ENCODE measurements around the gene CEP78. TPM values are rescaled to one million over a fixed set of nuclear protein-coding genes. Genes with fewer than 3 reads are reported as not detected.

Gene CEP78
- total RNA-seq, 2 donors from 2014 or later = 52.8 to 71.6 TPM

DNA sequence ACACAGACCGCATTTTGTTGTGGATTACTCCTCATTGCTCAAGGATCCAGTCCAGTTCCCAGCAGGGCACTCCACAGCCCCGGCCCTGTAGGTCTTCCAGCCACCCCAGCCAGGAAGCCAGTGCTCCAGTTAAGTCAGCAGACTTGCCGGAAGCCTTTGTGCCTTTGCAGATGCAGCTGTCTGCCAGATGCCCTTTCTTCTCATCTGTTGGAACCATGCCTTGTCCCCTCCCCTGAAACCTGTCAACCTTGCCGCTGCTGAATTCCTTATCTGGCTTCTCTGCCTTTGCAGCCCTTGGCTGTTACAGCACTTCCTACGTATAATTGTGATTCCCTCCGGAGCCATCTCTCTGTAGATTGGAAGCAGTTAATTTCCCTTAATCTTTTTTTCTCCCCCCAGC is 89.5 kb downstream of the CEP78 start:
- H3K27ac ChIP-seq (ENCODE audit: low read depth, low read length) = peak overlapping the region; percentile 52
- no peaks in the 10 kb centered on the region for H3K9me3 Mint-ChIP-seq
- no peaks in the 10 kb centered on the region for H3K4me1 ChIP-seq (ENCODE audit: control insufficient read depth, insufficient read depth, low read length)
- H3K27me3 Mint-ChIP-seq (ENCODE audit: insufficient read depth) = no peaks in the 10 kb centered on the region
- H3K36me3 ChIP-seq (ENCODE audit: control insufficient read depth, insufficient read depth, low read length) = peaks cover 43% of the 10 kb centered on the region
- H3K9me3 ChIP-seq (ENCODE audit: control insufficient read depth, low read length) = peaks cover 4% of the 10 kb centered on the region
- no peak overlapping the region for H3K4me3 ChIP-seq (ENCODE audit: low read length)
- DNase-seq = no peak
- H3K36me3 Mint-ChIP-seq (ENCODE audit: low read depth) = peaks cover 73% of the 10 kb centered on the region
- TF ChIP-seq, protein P1, sequence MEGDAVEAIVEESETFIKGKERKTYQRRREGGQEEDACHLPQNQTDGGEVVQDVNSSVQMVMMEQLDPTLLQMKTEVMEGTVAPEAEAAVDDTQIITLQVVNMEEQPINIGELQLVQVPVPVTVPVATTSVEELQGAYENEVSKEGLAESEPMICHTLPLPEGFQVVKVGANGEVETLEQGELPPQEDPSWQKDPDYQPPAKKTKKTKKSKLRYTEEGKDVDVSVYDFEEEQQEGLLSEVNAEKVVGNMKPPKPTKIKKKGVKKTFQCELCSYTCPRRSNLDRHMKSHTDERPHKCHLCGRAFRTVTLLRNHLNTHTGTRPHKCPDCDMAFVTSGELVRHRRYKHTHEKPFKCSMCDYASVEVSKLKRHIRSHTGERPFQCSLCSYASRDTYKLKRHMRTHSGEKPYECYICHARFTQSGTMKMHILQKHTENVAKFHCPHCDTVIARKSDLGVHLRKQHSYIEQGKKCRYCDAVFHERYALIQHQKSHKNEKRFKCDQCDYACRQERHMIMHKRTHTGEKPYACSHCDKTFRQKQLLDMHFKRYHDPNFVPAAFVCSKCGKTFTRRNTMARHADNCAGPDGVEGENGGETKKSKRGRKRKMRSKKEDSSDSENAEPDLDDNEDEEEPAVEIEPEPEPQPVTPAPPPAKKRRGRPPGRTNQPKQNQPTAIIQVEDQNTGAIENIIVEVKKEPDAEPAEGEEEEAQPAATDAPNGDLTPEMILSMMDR (conservative IDR thresholded peaks at IDR 0.05) = no peak
- H3K9ac ChIP-seq (ENCODE audit: extremely low read depth, low read length, poor library complexity, severe bottlenecking) = no peak overlapping the region
- peaks cover 4% of the 10 kb centered on the region for H3K4me1 Mint-ChIP-seq
- 82 to 90% methylated on average over 3 to 6 of the region's 6 CpGs for WGBS, 2 experiments (ENCODE audit: insufficient coverage in 1 of 2, insufficient read length in 1 of 2)
- H3K27ac Mint-ChIP-seq = peak overlapping the region; percentile 61
- H3K4me3 Mint-ChIP-seq = no peak overlapping the region
- no peaks in the 10 kb centered on the region for H3K27me3 ChIP-seq (ENCODE audit: control insufficient read depth, insufficient read depth, low read length, poor library complexity, severe bottlenecking)

DNA sequence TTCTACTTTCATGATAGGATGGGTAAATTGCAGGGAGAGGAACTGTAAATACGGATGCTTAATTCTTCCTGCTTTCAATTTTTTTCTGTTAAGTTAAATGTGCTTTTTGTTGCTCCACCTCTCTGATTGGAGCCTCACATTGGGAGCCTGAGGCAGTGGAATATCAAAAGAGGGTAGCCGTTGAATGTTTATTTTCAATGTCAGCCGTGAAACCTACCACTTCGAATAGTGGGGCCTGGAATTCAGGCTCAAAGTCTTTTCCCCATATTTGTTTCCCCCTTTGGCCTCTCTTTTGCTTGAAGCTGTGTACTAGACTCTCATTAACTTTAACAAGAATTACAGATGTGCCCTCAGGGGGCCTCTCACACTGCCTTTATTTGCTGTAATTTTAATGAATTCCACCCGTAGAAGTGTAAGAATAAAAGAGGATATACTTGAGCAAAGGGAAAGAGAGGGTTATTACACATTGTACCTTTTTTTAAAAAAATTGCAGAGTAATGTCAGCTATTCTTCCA is 90.0 kb downstream of the CEP78 start:
- peaks cover 73% of the 10 kb centered on the region for H3K36me3 Mint-ChIP-seq (ENCODE audit: low read depth)
- no peaks in the 10 kb centered on the region for H3K27me3 Mint-ChIP-seq (ENCODE audit: insufficient read depth)
- no peak for DNase-seq
- H3K9ac ChIP-seq (ENCODE audit: extremely low read depth, low read length, poor library complexity, severe bottlenecking) = no peak overlapping the region
- no peaks in the 10 kb centered on the region for H3K4me1 ChIP-seq (ENCODE audit: control insufficient read depth, insufficient read depth, low read length)
- H3K4me3 Mint-ChIP-seq = no peak overlapping the region
- H3K27me3 ChIP-seq (ENCODE audit: control insufficient read depth, insufficient read depth, low read length, poor library complexity, severe bottlenecking) = no peaks in the 10 kb centered on the region
- H3K36me3 ChIP-seq (ENCODE audit: control insufficient read depth, insufficient read depth, low read length) = peaks cover 40% of the 10 kb centered on the region
- H3K4me1 Mint-ChIP-seq = peaks cover 4% of the 10 kb centered on the region
- no peak overlapping the region for H3K27ac Mint-ChIP-seq
- peak overlapping the region; percentile 1 for H3K27ac ChIP-seq (ENCODE audit: low read depth, low read length)
- H3K9me3 ChIP-seq (ENCODE audit: control insufficient read depth, low read length) = peaks cover 4% of the 10 kb centered on the region
- TF ChIP-seq, protein P1 (conservative IDR thresholded peaks at IDR 0.05) = no peak
- H3K4me3 ChIP-seq (ENCODE audit: low read length) = no peak overlapping the region
- H3K9me3 Mint-ChIP-seq = no peaks in the 10 kb centered on the region
- 93 to 94% methylated on average over 4 to 5 of the region's 5 CpGs for WGBS, 2 experiments (ENCODE audit: insufficient coverage in 1 of 2, insufficient read length in 1 of 2)

DNA sequence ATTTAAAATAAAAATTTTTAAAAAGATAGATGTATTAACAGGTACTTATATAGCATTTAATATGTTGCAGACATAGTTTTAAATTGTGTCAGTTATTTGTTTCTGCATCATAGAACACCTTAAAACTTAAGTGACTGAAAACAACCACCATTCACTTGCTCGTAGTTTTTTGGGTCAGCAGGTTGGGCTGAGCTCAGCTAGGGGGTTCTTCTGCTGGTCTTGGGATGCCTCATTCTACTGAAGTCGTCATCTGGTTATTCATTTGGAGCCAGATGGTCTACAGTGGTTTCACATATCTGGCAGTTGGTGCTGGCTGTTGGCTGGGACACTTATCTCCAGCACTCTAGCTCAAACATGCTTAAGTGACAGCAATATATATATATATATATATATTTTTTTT is 90.7 kb downstream of the CEP78 start:
- Histone ChIP-seq H3K9me3 (ENCODE audit: control insufficient read depth, low read length) (peaks cover 4% of the 10 kb centered on the region), H3K27ac (ENCODE audit: low read depth, low read length) (no peak overlapping the region), H3K27me3 (ENCODE audit: control insufficient read depth, insufficient read depth, low read length, poor library complexity, severe bottlenecking) (no peaks in the 10 kb centered on the region), H3K4me1 (ENCODE audit: control insufficient read depth, insufficient read depth, low read length) (no peaks in the 10 kb centered on the region), H3K4me3 (ENCODE audit: low read length) (no peak overlapping the region), H3K9ac (ENCODE audit: extremely low read depth, low read length, poor library complexity, severe bottlenecking) (no peak overlapping the region), H3K36me3 (ENCODE audit: control insufficient read depth, insufficient read depth, low read length) (peaks cover 39% of the 10 kb centered on the region)
- TF ChIP-seq, protein P1 (conservative IDR thresholded peaks at IDR 0.05) = no peak
- no peaks in the 10 kb centered on the region for H3K27me3 Mint-ChIP-seq (ENCODE audit: insufficient read depth)
- 83 to 98% methylated on average over 1 to 2 of the region's 2 CpGs for WGBS, 2 experiments (ENCODE audit: insufficient coverage in 1 of 2, insufficient read length in 1 of 2)
- H3K9me3 Mint-ChIP-seq = no peaks in the 10 kb centered on the region
- H3K4me1 Mint-ChIP-seq = peaks cover 4% of the 10 kb centered on the region
- no peak for DNase-seq
- no peak overlapping the region for H3K27ac Mint-ChIP-seq
- H3K36me3 Mint-ChIP-seq (ENCODE audit: low read depth) = peaks cover 73% of the 10 kb centered on the region
- no peak overlapping the region for H3K4me3 Mint-ChIP-seq

Other genes starting within 250 kb of the CEP78 start
- 10 to 100 TPM; 46.0 to 57.6 TPM for gene GNAQ, start 204.3 kb upstream of the CEP78 start, total RNA-seq
- gene PSAT1, start 61.0 kb downstream of the CEP78 start, total RNA-seq = 10 to 100 TPM; 64.4 to 75.7 TPM